Hematopoietic multipotent progenitor cell treated with erythropoietin and hydrocortisone succinate and interleukin-3 and kit ligand, for 8 days (in vitro differentiated cells): Measurements from ENCODE around the gene L3MBTL4.
"Not testable (repeated sequence)": the region's sequence is repeated elsewhere in the genome, so short reads cannot be mapped to it uniquely, and the experiment has no call there.

Experiments
- DNase-seq: peaks from one replicate; pipeline ENCODE4 v3.0.0-alpha.2; 2015

L3MBTL4 gene

GRCh38 chr18:6414723-6415417, at the start of gene L3MBTL4:
Gene L3MBTL4 (minus strand): TSS chr18:6414911. CDS start chr18:6311625, 103,286 bp downstream.
- no peak for DNase-seq

- DNase-seq: no peak
Measured at GRCh38 chr18:6452194-6452593, 37.5 kb upstream of the L3MBTL4 start.

- DNase-seq: no peak
Measured at GRCh38 chr18:6449213-6449612, 34.5 kb upstream of the L3MBTL4 start.

- no peak for DNase-seq
Measured at GRCh38 chr18:6444466-6445228, 29.9 kb upstream of the L3MBTL4 start.

- DNase-seq: no peak
Measured at GRCh38 chr18:6441200-6441599, 26.5 kb upstream of the L3MBTL4 start.

- DNase-seq: no peak
Measured at GRCh38 chr18:6437937-6438818, 23.5 kb upstream of the L3MBTL4 start.

- DNase-seq: no peak
Measured at GRCh38 chr18:6435731-6436130, 21.0 kb upstream of the L3MBTL4 start.

GRCh38 chr18:6434987-6435709, 20.4 kb upstream of the L3MBTL4 start:
- no peak for DNase-seq

- no peak for DNase-seq
Measured at GRCh38 chr18:6434481-6434880, 19.8 kb upstream of the L3MBTL4 start.

- no peak for DNase-seq
Measured at GRCh38 chr18:6431659-6432318, 17.1 kb upstream of the L3MBTL4 start.

GRCh38 chr18:6428851-6429395, 14.2 kb upstream of the L3MBTL4 start:
- no peak for DNase-seq

- DNase-seq: no peak
Measured at GRCh38 chr18:6427286-6427685, 12.6 kb upstream of the L3MBTL4 start.

GRCh38 chr18:6423289-6423688, 8.6 kb upstream of the L3MBTL4 start:
- DNase-seq: no peak

- DNase-seq: peak; percentile 11
Measured at GRCh38 chr18:6414118-6414722, 491 bp downstream of the L3MBTL4 start.

- no peak for DNase-seq
Measured at GRCh38 chr18:6413579-6414117, 1.1 kb downstream of the L3MBTL4 start.

- no peak for DNase-seq
Measured at GRCh38 chr18:6412933-6413472, 1.7 kb downstream of the L3MBTL4 start.

- no peak for DNase-seq
Measured at GRCh38 chr18:6411382-6411781, 3.3 kb downstream of the L3MBTL4 start.

GRCh38 chr18:6409933-6410332, 4.8 kb downstream of the L3MBTL4 start:
- DNase-seq: no peak

GRCh38 chr18:6408543-6408942, 6.2 kb downstream of the L3MBTL4 start:
- DNase-seq: not testable (repeated sequence)

- DNase-seq: no peak
Measured at GRCh38 chr18:6406910-6407470, 7.7 kb downstream of the L3MBTL4 start.
